Left cardiac atrium (tissue), 4 donors: ENCODE data around the gene SARNP. TPM values are rescaled to one million over a fixed set of nuclear protein-coding genes. Genes with fewer than 3 reads are reported as not detected.
"Not testable (repeated sequence)": the region's sequence is repeated elsewhere in the genome, so short reads cannot be mapped to it uniquely, and the experiment has no call there.

Source experiments
- ATAC-seq, 2 donors: fragments of 200-7000 bp; cut with Tn5 transposase; one replicate each; pipeline ENCODE4 v1.9.1; 2020; ENCODE audit warnings: mild to moderate bottlenecking in 2 of 2, moderate library complexity in 2 of 2
- DNase-seq: peaks from one replicate; pipeline ENCODE4 v3.0.0-alpha.2; 2020
- intact Hi-C, 2 donors: fragments of 100-400 bp; cut with DNase I; formaldehyde crosslinking; loops; one replicate each; pipeline versions ENCODE4 v1.14.1 to v1.15.1; 2022 to 2023
- total RNA-seq, 2 donors: library from RNA; stranded (reverse); fragmentation: NEBNext Ultra II Directional; extraction: Animal tissue kit (Norgen Biotek cat#: 25700); gene quantifications; one replicate each; pipeline ENCODE4 v1.2.1, GENCODE V29; 2021
- donor health status: DM: no; HTN: yes; CAD: no.
- donor health status: DM: no; HTN: yes; CAD: no; lungs with severe emphysema.
- donor health status: DM: yes; HTN: yes; CAD: no.
- donor health status: Dilated cardiomyopathy.

The SARNP gene
- total RNA-seq, 2 donors from 2014 or later = 42.9 to 50.1 TPM

- ATAC-seq = no peak
- intact Hi-C loops = loop anchor here in 1 of 2 donors (5.0 kb wide), 1 partner anchor 75 kb away; the partner anchor contains the start of gene GDF11
- no peak for DNase-seq
These were observed 611 bp downstream of the SARNP start for GRCh38 chr12:55816881-55817344.

DNA sequence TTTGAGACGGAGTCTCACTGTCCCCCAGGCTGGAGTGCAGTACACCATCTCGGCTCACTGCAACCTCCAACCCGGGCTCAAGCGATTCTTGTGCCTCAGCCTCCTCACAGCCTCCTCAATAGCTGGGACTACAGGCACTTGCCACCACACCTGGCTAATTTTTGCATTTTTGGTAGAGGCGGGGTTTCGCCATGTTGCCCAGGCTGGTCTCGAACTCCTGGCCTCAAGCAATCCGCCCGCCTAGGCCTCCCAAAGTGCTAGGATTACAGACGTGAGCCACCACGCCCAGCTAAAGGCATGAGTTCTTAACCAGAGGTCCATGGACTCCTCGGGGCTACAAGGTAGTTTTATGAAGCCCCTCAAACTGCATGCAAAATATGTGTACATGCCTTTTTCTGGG is 2.1 kb downstream of the SARNP start:
- intact Hi-C loops = loop anchor here in 1 of 2 donors (5.0 kb wide), 1 partner anchor 73 kb away; the partner anchor contains the start of gene GDF11
- no peak for ATAC-seq

DNA sequence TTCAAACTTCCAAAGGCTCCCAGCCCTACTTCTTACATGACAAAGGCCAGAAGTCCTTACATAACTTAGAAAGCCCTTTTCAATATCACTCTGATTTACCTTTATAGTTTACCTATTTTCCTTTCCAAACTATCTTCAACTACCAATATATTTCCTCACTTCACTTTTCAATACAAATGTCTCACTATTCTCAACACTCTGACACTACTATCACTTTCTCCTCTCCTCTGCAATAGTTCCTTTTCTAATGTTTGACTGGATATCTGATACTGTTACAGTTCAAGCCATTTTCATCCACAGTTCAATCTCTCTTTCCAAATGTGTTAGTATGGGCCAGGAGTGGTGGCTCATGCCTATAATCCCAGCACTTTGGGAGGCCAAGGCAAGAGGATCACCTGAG is 3.3 kb downstream of the SARNP start:
- no peak for DNase-seq
- intact Hi-C loops = no loop called here
- no peak for ATAC-seq

More for the DNA sequence above, 2.1 kb downstream of the SARNP start:
- DNase-seq = no peak

GRCh38 chr12:55812088-55812487 is 5.4 kb downstream of the SARNP start:
- DNase-seq = no peak
- ATAC-seq = no peak
- intact Hi-C loops = no loop called here

DNA sequence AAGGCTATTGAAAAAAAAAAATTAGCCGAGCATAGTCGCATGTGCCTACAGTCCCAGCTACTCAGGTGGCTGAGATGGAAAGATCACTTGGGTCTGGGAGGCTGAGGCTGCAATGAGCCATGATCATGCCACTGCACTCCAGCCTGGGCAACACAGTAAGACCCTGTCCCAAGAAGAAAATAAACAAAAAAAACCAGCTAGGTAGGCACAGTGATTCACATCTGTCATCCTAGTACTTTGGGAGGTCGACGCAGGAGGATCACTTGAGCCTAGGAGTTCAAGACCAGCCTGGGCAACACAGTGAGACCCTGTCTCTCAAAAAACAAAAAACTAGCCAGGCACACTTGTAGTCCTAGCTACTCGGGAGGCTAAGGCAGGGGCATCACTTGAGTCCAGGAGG is 8.2 kb downstream of the SARNP start:
- no peak for DNase-seq
- intact Hi-C loops = no loop called here
- no peak for ATAC-seq

- no peak for DNase-seq
- intact Hi-C loops = no loop called here
- ATAC-seq = no peak
These were observed 10.5 kb downstream of the SARNP start for GRCh38 chr12:55806982-55807381.

DNA sequence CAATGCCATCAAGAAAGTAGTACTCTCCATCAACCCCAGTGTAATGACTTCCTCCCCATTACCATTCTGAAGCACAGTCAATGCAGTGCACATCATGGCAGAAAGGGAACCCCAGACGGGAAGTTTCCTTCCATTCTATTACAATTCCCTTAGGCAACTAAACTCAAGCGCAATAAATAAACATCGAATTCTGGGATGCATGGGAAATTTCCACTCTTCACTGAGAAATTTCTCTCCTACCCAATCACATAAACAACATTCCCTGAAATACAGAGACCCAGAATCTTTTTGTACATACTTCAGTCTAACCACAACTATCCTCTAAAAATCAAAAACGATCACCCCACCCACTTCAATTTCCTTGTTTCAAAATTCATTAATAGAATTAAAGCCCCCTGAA is 20.0 kb downstream of the SARNP start:
- intact Hi-C loops = loop anchor here (5.0 to 10.0 kb wide), 2 partner anchors 53 to 55 kb away; partner anchors contain the start of gene GDF11 (in 2 of the 2)
- no peak for ATAC-seq
- DNase-seq = no peak

DNA sequence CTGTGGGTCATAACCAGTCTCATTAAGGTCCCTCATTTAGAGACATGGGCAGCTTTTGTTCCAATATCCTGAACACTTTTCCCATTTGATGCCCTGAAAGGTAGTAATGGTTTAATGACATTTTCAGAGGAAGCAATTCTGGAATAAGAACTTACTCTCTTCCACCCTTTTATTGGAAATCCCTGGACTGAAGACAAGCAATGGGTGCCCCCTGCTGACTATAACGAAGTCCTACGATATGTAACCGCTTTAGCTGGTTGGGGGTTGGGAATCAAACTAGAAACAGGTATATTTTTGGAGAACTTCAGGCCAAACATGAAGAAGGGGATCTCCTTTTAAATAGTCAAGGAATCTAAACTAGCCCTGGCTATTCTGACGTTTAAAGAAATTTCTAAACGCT is 20.5 kb downstream of the SARNP start:
- intact Hi-C loops = loop anchor here (5.0 to 10.0 kb wide), 2 partner anchors 52 to 55 kb away; partner anchors contain the start of gene GDF11 (in 2 of the 2)
- DNase-seq = no peak
- peak; percentile 27 to 47 for ATAC-seq

DNA sequence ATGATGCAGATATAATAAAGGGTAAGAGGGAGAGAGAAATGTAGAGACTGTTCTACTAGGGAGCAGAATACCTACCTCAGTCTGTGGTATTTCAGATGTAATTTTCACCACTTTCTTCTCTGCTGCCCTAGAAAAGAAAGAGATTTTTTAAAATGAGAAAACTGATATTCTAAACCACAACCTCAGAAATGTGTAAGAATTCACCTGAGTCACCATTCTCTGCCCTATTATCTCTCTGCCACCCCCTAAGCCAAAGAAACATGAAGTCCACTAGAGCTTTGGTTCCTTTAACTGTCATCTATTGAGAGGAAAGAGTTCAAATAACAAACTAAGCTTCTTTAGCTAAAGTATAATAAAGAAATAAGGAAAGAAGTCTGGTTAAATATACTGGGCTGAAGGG is 21.6 kb downstream of the SARNP start:
- intact Hi-C loops = loop anchor here (5.0 to 10.0 kb wide), 2 partner anchors 51 to 54 kb away; partner anchors contain the start of gene GDF11 (in 2 of the 2)
- ATAC-seq (no peak), DNase-seq (no peak)

DNA sequence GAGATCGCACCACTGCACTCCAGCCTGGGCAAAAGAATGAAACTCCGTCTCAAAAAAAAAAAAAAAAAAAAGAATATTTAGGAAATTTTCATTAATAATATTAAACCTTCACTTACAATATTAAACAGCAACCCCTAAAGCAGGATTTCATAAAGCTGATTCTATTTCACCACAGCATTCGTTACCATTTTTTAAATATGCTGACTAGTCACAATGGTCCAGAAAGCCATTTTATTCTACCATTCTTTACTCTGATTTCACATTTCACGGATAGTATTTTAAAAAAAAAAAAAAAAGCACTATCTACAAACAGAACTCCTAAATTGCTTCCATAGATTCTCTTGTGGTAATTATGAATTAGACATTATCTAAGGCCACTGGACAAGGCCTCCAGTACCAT is 27.6 kb downstream of the SARNP start:
- no peak for DNase-seq
- intact Hi-C loops = loop anchor here in 1 of 2 donors (10.0 kb wide), 1 partner anchor 45 kb away; the partner anchor contains the start of gene GDF11
- no peak for ATAC-seq

- intact Hi-C loops = no loop called here
These were observed 28.4 kb downstream of the SARNP start for GRCh38 chr12:55789171-55789570.

GRCh38 chr12:55788546-55788945 is 29.0 kb downstream of the SARNP start:
- ATAC-seq (no peak), DNase-seq (no peak)
- intact Hi-C loops = no loop called here

More at GRCh38 chr12:55789171-55789570, 28.4 kb downstream of the SARNP start:
- DNase-seq (no peak), ATAC-seq (no peak)

GRCh38 chr12:55780685-55781084 is 36.8 kb downstream of the SARNP start:
- no peak for DNase-seq

DNA sequence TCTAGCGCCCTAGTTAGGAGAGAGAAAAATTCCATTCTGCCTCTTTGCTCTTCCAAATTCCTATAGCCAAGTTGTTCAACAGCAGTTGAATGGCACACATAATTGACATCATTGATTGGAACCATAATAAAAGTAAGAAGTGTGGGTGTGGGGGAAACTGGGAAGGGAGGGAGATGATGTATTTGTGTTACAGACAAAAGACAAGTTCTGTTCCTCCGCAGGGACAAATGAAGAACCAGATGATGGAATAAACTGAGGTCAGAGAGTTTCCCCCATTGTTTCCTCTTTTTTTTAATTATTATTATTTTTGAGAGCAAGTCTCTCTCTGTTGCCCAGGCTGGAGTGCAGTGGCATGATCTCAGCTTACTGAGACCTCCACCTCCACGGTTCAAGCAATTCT is 39.7 kb downstream of the SARNP start:
- intact Hi-C loops = no loop called here
- DNase-seq (no peak), ATAC-seq (no peak)

More at GRCh38 chr12:55780685-55781084, 36.8 kb downstream of the SARNP start:
- no peak for ATAC-seq
- intact Hi-C loops = no loop called here

GRCh38 chr12:55771736-55772135 is 45.8 kb downstream of the SARNP start:
- intact Hi-C loops = no loop called here
- ATAC-seq (no peak), DNase-seq (no peak)

- ATAC-seq (no peak), DNase-seq (no peak)
- intact Hi-C loops = no loop called here
These were observed 50.4 kb downstream of the SARNP start for GRCh38 chr12:55767156-55767555.

DNA sequence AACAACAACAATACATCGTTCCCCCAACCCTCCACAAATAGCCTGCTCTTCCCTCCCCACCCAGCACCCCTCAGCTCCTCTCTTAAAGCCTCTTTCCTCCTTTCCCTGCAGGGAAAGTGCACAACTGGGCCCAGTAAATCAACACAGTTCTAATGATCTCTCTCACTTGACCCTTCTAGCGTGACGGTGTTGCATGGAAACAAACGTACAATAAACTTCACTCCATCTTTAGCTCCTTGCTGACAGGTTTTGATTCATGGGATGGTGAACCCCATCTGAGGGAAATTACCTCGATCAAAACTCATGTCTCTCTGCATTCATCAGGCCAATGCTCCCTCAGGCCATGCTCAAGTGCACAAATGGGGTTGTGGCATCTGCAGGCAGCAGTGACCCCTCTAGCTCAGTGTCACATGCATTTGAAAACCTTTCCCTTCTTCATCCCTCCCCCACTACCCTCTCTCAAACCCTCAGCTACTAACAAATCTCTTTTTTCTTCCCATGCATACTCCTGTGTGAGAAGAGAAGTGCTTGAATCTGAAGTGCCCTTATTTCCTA is 51.7 kb downstream of the SARNP start:
- no peak for ATAC-seq
- DNase-seq = no peak
- intact Hi-C loops = no loop called here

GRCh38 chr12:55762646-55763045 is 54.9 kb downstream of the SARNP start:
- no peak for DNase-seq
- no peak for ATAC-seq
- intact Hi-C loops = no loop called here

- DNase-seq (no peak), ATAC-seq (no peak)
- intact Hi-C loops = no loop called here
These were observed 56.9 kb downstream of the SARNP start for GRCh38 chr12:55760663-55761062.

GRCh38 chr12:55758575-55758974 is 58.9 kb downstream of the SARNP start:
- intact Hi-C loops, ATAC-seq, DNase-seq: not testable (repeated sequence)

GRCh38 chr12:55757701-55758100 is 59.8 kb downstream of the SARNP start:
- intact Hi-C loops = no loop called here
- no peak for DNase-seq
- ATAC-seq = no peak
